PC-3 (cell line): ENCODE data around the gene TFEC. TPM values are rescaled to one million over a fixed set of nuclear protein-coding genes. Genes with fewer than 3 reads are reported as not detected.

Experiments used
- ATAC-seq: fragments of 200-7000 bp; cut with Tn5 transposase; 2 replicates; pipeline ENCODE4 v1.9.1; 2020; ENCODE audit warnings: mild to moderate bottlenecking, moderate library complexity
- BruUV-seq: library from RNA; stranded (reverse); fragments of 400-500 nt; replicated peaks from 2 replicates; lab custom pipeline; 2021; lab: Mats Ljungman, UMichigan
- CTCF ChIA-PET: fragments of 300-600 bp; sonication (Branson Sonifier 250); formaldehyde crosslinking; loops from one replicate; lab custom pipeline; 2022; ENCODE audit warnings: antibody characterized with exemption; lab: Charles Lee
- POLR2A ChIA-PET: fragments of 300-600 bp; sonication (Branson Sonifier 250); formaldehyde crosslinking; loops from one replicate; lab custom pipeline; 2022; ENCODE audit warnings: antibody characterized with exemption; ENCODE audit not compliant: unreplicated experiment; lab: Charles Lee
- DNase-seq: peaks from one replicate; pipeline ENCODE4 v3.0.0-alpha.2; 2015
- H2AFZ ChIP-seq: fragments of 300-600 bp; sonication (generic); 2 replicates; pipeline ENCODE4 v1.6.0; 2016; ENCODE audit warnings: antibody characterized with exemption, low read length
- H3F3A ChIP-seq: fragments of 300-600 bp; sonication (generic); one replicate; pipeline ENCODE4 v1.6.0; 2017; ENCODE audit warnings: antibody characterized with exemption, low read length, control low read depth, mild to moderate bottlenecking; ENCODE audit not compliant: unreplicated experiment
- H3K27ac ChIP-seq: fragments of 300-600 bp; sonication (generic); 2 replicates; pipeline ENCODE4 v1.5.1; 2016; ENCODE audit warnings: mild to moderate bottlenecking, low read length
- H3K27me3 ChIP-seq: fragments of 300-600 bp; sonication (generic); 2 replicates; pipeline ENCODE4 v1.6.1; 2016; ENCODE audit warnings: low read length, mixed read lengths
- H3K36me3 ChIP-seq: fragments of 300-600 bp; sonication (generic); 2 replicates; pipeline ENCODE4 v1.6.1; 2016; ENCODE audit warnings: low read depth, mixed run types, low read length, mixed read lengths
- H3K4me1 ChIP-seq: fragments of 300-600 bp; sonication (generic); 2 replicates; pipeline ENCODE4 v1.5.1; 2016; ENCODE audit warnings: low read length; ENCODE audit not compliant: insufficient read depth
- H3K4me2 ChIP-seq: fragments of 300-600 bp; sonication (generic); 2 replicates; pipeline ENCODE4 v1.6.0; 2016; ENCODE audit warnings: low read length
- H3K4me3 ChIP-seq: fragments of 300-600 bp; sonication (generic); 2 replicates; pipeline ENCODE4 v1.5.1; 2016; ENCODE audit warnings: mild to moderate bottlenecking, low read length, mixed read lengths
- H3K79me2 ChIP-seq: fragments of 300-600 bp; sonication (generic); 2 replicates; pipeline ENCODE4 v1.6.1; 2017; ENCODE audit warnings: low read length, mixed read lengths
- H3K9ac ChIP-seq: fragments of 300-600 bp; sonication (generic); 2 replicates; pipeline ENCODE4 v1.6.0; 2016; ENCODE audit warnings: mild to moderate bottlenecking, low read length
- H3K9me2 ChIP-seq: fragments of 300-600 bp; sonication (generic); replicated peaks from 2 replicates; pipeline ENCODE4 v1.6.1; 2016; ENCODE audit warnings: mixed run types, low read length, mixed read lengths
- H3K9me3 ChIP-seq: fragments of 300-600 bp; sonication (generic); 2 replicates; pipeline ENCODE4 v1.6.1; 2016; ENCODE audit warnings: low read length, mixed read lengths
- H4K20me1 ChIP-seq: fragments of 300-600 bp; sonication (generic); 2 replicates; pipeline ENCODE4 v1.6.1; 2016; ENCODE audit warnings: low read length, mixed read lengths
- CTCF ChIP-seq: fragments of 300-600 bp; sonication (generic); conservative IDR thresholded peaks from 2 replicates; pipeline ENCODE4 v1.5.1; 2017; ENCODE audit warnings: antibody characterized with exemption, low read depth, mild to moderate bottlenecking, low read length
- EZH2 ChIP-seq: fragments of 300-600 bp; sonication (generic); IDR thresholded peaks from one replicate; pipeline ENCODE4 v1.6.1; 2017; ENCODE audit warnings: antibody characterized with exemption, mild to moderate bottlenecking, low read length; ENCODE audit not compliant: unreplicated experiment
- EZH2phosphoT487 ChIP-seq: fragments of 300-600 bp; sonication (generic); IDR thresholded peaks from 2 replicates; pipeline ENCODE4 v1.6.1; 2018; ENCODE audit warnings: mild to moderate bottlenecking, antibody characterized with exemption, low read length, borderline replicate concordance
- intact Hi-C: fragments of 100-400 bp; cut with micrococcal nuclease; formaldehyde crosslinking; loops from 2 replicates; pipeline ENCODE4 v1.9.0; 2023
- total RNA-seq: library from RNA; depleted of rRNA; stranded (reverse); fragments of >200 nt; gene quantifications from 2 replicates; pipeline ENCODE4 v1.2.3, GENCODE V29; 2014; rRNA removed

TFEC gene
- total RNA-seq, 1 experiment from 2014 or later: 0.15 TPM

GRCh38 chr7:115888981-115889668 is 141.4 kb downstream of the TFEC start:
- no peaks in the 10 kb centered on the region for H3F3A ChIP-seq
- H3K79me2 ChIP-seq: no peaks in the 10 kb centered on the region
- H2AFZ ChIP-seq: no peak overlapping the region
- ATAC-seq (no peak), DNase-seq (no peak)
- no peak overlapping the region for H3K4me2 ChIP-seq
- H3K9me3 ChIP-seq: no peaks in the 10 kb centered on the region
- H4K20me1 ChIP-seq: no peaks in the 10 kb centered on the region
- BruUV-seq: no TSS peak
- no peaks in the 10 kb centered on the region for H3K4me1 ChIP-seq
- peaks cover 15% of the 10 kb centered on the region for H3K27me3 ChIP-seq
- POLR2A ChIA-PET: interaction anchor here (0.7 kb wide), 1 partner anchor 16 kb away, joined by 3 read pairs; no protein-coding TSS in a partner anchor
- no peak for TF ChIP-seq CTCF
- no peak for TF ChIP-seq EZH2phosphoT487
- TF ChIP-seq EZH2: no peak
- no peak overlapping the region for H3K9ac ChIP-seq
- no peaks in the 10 kb centered on the region for H3K9me2 ChIP-seq
- H3K36me3 ChIP-seq: no peaks in the 10 kb centered on the region
- no peak overlapping the region for H3K4me3 ChIP-seq
- intact Hi-C loops: no loop called here
- no peak overlapping the region for H3K27ac ChIP-seq
- CTCF ChIA-PET: no interaction called here

GRCh38 chr7:115885550-115885949 is 145.0 kb downstream of the TFEC start:
- H3K4me3 ChIP-seq: no peak overlapping the region
- H3K4me2 ChIP-seq: no peak overlapping the region
- H3K27ac ChIP-seq: no peak overlapping the region
- intact Hi-C loops: no loop called here
- no peak for TF ChIP-seq EZH2
- BruUV-seq: no TSS peak
- DNase-seq: no peak
- H3K9ac ChIP-seq: no peak overlapping the region
- POLR2A ChIA-PET: no interaction called here
- CTCF ChIA-PET: no interaction called here
- H2AFZ ChIP-seq: no peak overlapping the region
- H3K27me3 ChIP-seq: peaks cover 27% of the 10 kb centered on the region
- H3K9me3 ChIP-seq: no peaks in the 10 kb centered on the region
- H3K36me3 ChIP-seq: no peaks in the 10 kb centered on the region
- no peaks in the 10 kb centered on the region for H3F3A ChIP-seq
- no peaks in the 10 kb centered on the region for H3K9me2 ChIP-seq
- no peaks in the 10 kb centered on the region for H4K20me1 ChIP-seq
- no peak for ATAC-seq
- no peaks in the 10 kb centered on the region for H3K4me1 ChIP-seq
- no peaks in the 10 kb centered on the region for H3K79me2 ChIP-seq

Other genes with a start within 250 kb of the TFEC start
- gene TES, start 179.8 kb upstream of the TFEC start, total RNA-seq: 120 and 128 TPM in 2 replicates